Endometrial microvascular endothelial cells (primary cell): Measurements from ENCODE around the gene C1orf105. TPM values are rescaled to one million over a fixed set of nuclear protein-coding genes. Genes with fewer than 3 reads are reported as not detected.
"Not testable (repeated sequence)": the region's sequence is repeated elsewhere in the genome, so short reads cannot be mapped to it uniquely, and the experiment has no call there.

ENCODE experiments used
- in situ Hi-C: cut with HindIII; loops from 2 replicates; pipeline ENCODE4 v1.10.0; 2017; ENCODE audit warnings: low sequenced_read_pairs, low pct_unique_long_range_greater_than_20kb; ENCODE audit errors: inconsistent ontology term
- total RNA-seq: library from RNA; depleted of rRNA; stranded (reverse); fragments of >200 nt; gene quantifications from one replicate; pipeline ENCODE4 v1.2.3, GENCODE V29; 2015; ENCODE audit errors: inconsistent ontology term

C1orf105 gene
- total RNA-seq, result not detected

DNA sequence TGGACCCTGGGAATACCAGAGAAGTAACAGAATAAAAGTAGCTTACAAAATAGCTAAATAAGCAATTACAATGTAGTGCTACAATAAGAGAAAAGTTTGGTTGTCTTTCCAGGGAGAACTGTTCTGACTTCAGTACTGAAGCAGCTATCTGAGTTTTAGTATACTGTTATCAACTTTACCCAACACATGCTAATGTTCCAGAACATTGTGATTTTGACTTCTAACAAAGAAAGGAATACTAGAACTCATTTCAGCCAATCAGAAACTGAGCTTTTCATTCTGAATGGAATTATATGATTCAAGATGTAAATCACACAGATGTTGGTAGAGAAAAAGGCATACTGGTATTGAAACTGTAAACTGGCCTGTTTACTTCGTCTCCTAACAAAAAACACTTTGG is at the start of gene C1orf105:
C1orf105 (plus strand) TSS at position 301 of the 400 bp plus-strand sequence. CDS start 201 bp downstream, outside the sequence.
- in situ Hi-C loops, result loop anchor here (25.0 kb wide), 1 partner anchor 408 kb away; no protein-coding TSS in a partner anchor

GRCh38 chr1:172371646-172372045 is 48.8 kb upstream of the C1orf105 start:
- in situ Hi-C loops, result not testable (repeated sequence)

DNA sequence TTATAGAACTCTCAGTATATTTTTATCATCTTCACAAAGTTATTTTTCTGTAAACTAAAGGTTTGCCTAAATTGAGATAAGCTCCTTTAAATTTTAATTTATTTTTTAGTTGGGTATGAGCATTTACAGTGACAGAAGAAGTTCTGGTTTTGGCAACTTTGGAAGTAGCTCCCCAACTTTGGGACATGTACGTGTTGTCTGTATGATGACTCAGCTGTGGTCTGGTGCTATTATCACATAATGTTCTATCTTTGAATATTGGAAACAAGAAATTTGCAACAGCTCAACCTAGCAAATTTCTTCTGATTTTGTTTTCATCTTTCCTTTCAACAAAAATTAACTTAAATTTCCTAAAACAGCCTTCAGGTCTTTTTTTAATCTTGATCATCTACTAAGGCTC is 46.6 kb upstream of the C1orf105 start:
- in situ Hi-C loops, result no loop called here

GRCh38 chr1:172375211-172375631 is 45.3 kb upstream of the C1orf105 start:
- in situ Hi-C loops, result no loop called here

- in situ Hi-C loops, result no loop called here
Measured at GRCh38 chr1:172376431-172376830, 44.1 kb upstream of the C1orf105 start.

GRCh38 chr1:172377565-172377964 is 42.9 kb upstream of the C1orf105 start:
- in situ Hi-C loops, result no loop called here

- in situ Hi-C loops, result no loop called here
Measured at GRCh38 chr1:172378109-172378760, 42.2 kb upstream of the C1orf105 start.

DNA sequence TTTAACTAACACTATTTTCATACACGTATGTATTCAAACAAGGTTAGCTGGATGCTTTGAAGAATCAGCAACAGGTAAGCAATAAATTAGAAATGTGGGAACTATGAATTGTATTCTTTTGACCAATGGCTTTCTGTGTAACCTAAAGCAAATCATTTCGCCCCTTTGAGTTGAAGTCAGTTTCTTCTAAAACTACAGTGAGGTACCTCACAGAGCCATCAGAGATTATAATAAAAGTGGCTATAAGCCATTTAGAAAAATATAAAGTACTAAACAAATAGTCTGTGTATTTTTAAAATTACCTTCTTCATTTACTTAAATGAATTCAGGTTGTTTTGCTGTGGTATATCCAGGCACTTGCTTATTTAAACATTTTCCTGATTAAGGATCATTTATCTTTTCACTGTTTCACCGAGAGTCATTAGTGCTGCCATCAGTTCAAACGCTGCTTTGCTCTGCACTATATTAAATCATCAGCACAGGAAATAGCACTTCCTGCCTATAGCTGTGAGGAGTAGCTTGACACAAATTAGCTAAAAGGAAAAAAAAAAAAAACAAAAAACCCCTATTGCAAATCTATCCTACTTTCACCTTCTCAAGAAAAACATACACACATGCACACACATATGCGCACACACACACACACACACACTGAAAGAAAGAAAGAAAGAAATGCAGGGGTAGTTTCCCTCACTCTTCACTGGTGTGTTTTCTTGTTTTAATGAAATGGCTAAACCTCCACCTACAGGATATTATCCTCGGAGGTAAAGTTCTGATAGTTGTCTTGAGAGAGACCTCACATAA is 39.8 kb upstream of the C1orf105 start:
- in situ Hi-C loops, result no loop called here

DNA sequence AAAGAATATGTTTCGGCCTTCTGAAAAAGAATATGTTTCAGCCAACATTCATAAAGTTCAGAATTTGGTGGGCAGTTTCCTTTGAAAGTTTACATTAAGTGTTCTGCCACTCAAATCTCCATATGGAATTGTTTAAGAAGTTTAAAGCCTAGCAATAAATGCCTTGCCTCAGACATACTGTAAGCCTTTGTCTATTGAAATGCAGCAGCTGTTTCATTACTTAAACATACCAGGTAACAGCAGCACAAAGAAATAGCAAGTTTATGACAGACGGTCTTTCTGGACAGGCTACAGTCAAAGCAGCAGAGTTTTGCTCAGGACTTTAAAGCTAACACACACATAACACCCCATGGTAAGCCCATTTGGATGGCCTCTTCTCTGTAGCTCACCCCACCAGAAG is 38.5 kb upstream of the C1orf105 start:
- in situ Hi-C loops, result no loop called here

- in situ Hi-C loops, result no loop called here
Measured at GRCh38 chr1:172382406-172382805, 38.1 kb upstream of the C1orf105 start.

DNA sequence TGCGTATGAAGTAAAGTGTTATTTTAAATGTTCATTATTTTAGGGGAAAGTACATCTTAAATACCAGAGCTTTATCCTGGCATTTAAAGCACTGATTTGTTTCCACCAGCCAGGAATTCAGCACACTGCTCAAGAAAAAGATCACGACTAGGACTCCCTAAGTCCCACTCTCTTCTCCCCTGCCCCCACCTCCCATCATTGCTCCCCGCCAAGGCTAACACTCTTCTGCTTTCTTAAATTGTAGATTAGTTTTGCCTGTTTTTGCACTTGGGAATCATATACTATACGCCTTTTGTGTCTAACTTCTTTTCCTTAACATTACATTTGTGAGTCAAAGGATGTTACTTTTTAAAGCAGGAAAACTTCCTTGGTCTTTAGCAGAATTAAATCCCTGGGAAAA is 37.5 kb upstream of the C1orf105 start:
- in situ Hi-C loops, result no loop called here

- in situ Hi-C loops, result no loop called here
Measured at GRCh38 chr1:172383536-172383935, 36.9 kb upstream of the C1orf105 start.

DNA sequence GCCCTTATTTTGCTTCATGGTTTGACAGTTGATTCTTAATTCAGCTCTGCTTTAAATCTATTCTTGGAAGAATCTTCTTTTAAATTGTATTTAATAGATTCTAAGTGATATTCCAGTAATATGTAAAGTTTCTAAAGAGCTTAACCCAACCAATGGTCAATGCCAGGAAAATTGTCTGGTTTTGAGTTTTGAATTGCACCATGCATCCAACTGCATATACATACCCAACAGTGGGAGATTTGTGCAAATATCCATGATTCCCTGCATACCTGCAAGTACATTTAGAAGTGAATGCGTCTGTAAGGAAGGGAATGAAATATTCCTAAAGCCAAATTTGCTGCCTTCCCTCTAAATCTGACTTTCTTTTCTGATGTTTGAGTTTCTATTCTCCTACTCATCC is 35.8 kb upstream of the C1orf105 start:
- in situ Hi-C loops, result no loop called here

GRCh38 chr1:172386046-172386445 is 34.4 kb upstream of the C1orf105 start:
- in situ Hi-C loops, result no loop called here

- in situ Hi-C loops, result no loop called here
Measured at GRCh38 chr1:172388490-172388889, 32.0 kb upstream of the C1orf105 start.

- in situ Hi-C loops, result no loop called here
Measured at GRCh38 chr1:172390301-172390682, 30.2 kb upstream of the C1orf105 start.

- in situ Hi-C loops, result no loop called here
Measured at GRCh38 chr1:172390683-172391551, 29.6 kb upstream of the C1orf105 start.

DNA sequence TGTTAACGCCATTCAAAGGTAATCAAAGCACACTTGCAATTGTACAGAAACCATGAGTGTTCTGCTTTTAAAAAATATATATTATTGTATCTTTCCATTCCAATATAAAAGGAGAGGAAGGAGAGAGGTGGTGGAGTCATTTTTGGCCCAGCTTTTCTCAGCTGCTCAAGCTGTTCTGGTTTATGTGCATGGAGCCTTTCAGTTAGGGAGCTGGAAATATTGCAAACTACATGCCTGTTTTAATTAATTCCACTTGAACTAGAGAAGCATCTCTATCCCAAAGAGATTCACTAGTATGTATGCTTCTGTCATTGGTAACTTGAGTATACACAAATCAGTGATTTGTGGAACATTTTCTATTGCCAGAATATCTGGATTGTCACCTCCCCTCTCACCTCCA is 28.5 kb upstream of the C1orf105 start:
- in situ Hi-C loops, result no loop called here

DNA sequence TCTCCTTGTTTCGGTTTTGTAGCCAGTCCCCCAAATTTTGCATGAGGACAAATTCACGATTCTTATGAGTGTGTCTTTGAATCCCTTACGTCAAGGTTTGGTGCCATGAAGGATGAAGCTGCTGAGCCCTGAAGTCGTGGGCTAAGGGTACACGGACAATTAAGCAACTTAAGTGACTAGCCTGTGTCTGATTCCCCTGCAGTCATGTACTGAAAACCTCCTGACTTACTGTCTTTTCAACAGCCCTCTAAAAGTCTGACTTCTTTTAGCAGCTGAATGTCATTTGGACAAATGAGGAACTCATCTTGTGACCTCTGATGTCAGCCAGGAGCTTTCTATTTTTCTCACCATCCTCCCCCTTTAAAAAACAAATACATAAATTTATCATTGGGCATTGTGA is 27.1 kb upstream of the C1orf105 start:
- in situ Hi-C loops, result no loop called here
